ENCODE results near the gene EGF. TPM values are rescaled to one million over a fixed set of nuclear protein-coding genes. Genes with fewer than 3 reads are reported as not detected.
"Not testable (repeated sequence)": the region's sequence is repeated elsewhere in the genome, so short reads cannot be mapped to it uniquely, and the experiment has no call there.

EGF gene
- total RNA-seq, 2 experiments from 2014 or later, result not detected

DNA sequence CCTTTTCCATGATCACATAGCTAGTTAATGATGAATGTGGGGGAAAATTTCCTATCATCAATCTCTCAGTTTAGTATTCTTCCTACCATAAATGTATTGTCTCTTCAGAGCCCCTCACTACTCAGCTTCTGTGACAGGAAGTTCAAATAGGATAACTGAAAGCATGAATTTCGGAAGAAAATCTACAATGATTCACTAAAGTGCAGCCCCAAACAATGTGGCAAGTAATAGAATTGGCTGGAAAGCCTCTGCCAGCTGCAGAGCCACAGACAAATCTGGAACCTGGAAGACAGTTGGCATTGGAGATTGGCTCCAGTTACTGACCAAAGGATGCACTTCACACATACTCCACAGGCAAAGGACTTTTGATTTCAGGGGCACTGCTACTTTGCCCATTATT lies 35.2 kb downstream of the EGF start:
- intact Hi-C loops (cut with micrococcal nuclease), result loop anchor here (1.0 to 5.0 kb wide), 6 partner anchors 127 to 387 kb away; partner anchors contain the start of genes CASP6 and MCUB
- Mint-ChIP-seq H3K4me1 (ENCODE audit: low read depth) (peaks cover 37% of the 10 kb centered on the region), H3K9me3 (no peaks in the 10 kb centered on the region), H3K27me3 (peaks cover 2% of the 10 kb centered on the region), H3K4me3 (no peak overlapping the region), H3K27ac (peak overlapping the region; percentile 64), H3K36me3 (no peaks in the 10 kb centered on the region)
- POLR2A ChIA-PET, result interaction anchor here (1.3 kb wide), 1 partner anchor 131 kb away, joined by 3 read pairs; no protein-coding TSS in a partner anchor
- no peak for DNase-seq
- CTCF ChIA-PET, result interaction anchor here (0.9 to 1.1 kb wide), 2 partner anchors 30 to 121 kb away, joined by 3 read pairs; no protein-coding TSS in a partner anchor

DNA sequence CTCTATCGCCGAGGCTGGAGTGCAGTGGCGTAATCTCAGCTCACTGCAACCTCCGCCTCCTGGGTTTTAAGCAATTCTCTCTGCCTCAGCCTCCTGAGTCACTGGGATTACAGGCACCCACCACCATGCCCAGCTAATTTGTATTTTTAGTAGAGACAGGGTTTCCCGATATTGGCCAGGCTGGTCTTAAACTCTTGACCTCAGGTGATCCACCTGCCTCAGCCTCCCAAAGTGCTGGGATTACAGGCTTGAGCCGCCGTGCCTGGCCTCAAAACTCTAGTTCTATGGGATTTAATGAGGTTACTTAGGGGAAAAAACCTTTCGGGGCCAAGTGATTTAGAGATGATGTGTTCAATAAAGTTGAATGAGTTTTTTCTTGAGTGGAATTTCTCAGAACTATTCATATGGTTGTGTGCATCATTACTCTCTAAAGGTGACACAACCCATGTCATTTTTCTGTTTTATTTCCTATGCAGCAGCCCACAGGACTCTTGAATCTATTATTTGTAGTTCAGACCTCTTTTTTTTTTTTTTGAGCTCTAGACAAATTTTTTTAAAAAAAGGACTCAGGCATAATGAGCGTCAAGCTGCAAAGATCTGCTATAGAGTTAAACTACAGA lies 36.5 kb downstream of the EGF start:
- not testable (repeated sequence) for H3K27me3 Mint-ChIP-seq, H3K4me3 Mint-ChIP-seq, H3K36me3 Mint-ChIP-seq, H3K27ac Mint-ChIP-seq, H3K9me3 Mint-ChIP-seq
- H3K4me1 Mint-ChIP-seq (ENCODE audit: low read depth), result peaks cover 37% of the 10 kb centered on the region
- CTCF ChIA-PET, result interaction anchor here (0.9 to 1.6 kb wide), 3 partner anchors 28 to 522 kb away, joined by 3 to 6 read pairs (median 3); no protein-coding TSS in a partner anchor
- POLR2A ChIA-PET, result interaction anchor here (0.6 kb wide), 2 partner anchors 10 to 516 kb away, joined by 3 read pairs; no protein-coding TSS in a partner anchor
- DNase-seq, result peak; percentile 19
- intact Hi-C loops (cut with micrococcal nuclease), result loop anchor here (1.0 to 5.0 kb wide), 3 partner anchors 19 to 520 kb away; partner anchors contain the start of gene CASP6

DNA sequence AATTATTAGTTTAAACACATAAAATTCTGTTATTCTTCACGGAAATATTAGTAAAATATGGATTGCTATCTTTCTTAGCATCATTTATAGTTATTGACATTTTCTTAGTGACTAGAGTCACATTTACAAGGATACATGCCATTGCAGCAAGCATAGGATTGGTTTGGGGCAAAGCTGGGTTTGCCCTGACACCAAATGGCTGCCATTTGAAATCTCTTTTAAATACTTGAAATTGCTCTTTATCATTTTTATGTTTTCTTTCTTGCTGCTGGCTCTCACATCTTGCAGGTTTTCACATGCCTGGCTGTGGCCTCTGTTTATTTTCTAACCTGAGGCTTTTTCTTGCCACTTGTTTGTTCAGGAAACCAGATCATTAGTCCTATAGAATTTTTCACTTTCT lies 39.9 kb downstream of the EGF start:
- POLR2A ChIA-PET, result no interaction called here
- intact Hi-C loops (cut with micrococcal nuclease), result no loop called here
- DNase-seq, result no peak
- Mint-ChIP-seq H3K9me3 (no peaks in the 10 kb centered on the region), H3K4me1 (ENCODE audit: low read depth) (peaks cover 21% of the 10 kb centered on the region), H3K27me3 (peaks cover 2% of the 10 kb centered on the region), H3K36me3 (no peaks in the 10 kb centered on the region), H3K27ac (no peak overlapping the region), H3K4me3 (no peak overlapping the region)
- CTCF ChIA-PET, result interaction anchor here (1.1 kb wide), 1 partner anchor 10 kb away, joined by 3 read pairs; no protein-coding TSS in a partner anchor

DNA sequence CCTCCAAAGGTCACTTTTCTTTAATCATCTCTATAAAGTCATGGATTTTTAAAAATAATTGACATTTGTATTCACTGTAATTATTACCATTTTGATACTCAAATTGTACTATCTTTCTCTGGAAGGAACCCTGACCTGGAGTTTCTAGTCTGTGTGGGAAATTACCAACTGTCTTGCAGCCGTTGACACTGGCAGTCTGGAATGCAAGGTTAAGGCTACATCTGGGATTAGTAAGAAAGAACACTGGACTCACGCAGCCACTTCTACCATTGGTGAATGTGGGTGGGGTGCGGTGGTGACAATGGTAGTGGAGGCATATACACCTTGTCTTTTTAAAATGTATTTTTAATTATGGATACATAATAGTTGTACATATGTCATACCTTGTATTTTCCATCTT lies 40.9 kb downstream of the EGF start:
- H3K4me1 Mint-ChIP-seq (ENCODE audit: low read depth), result peaks cover 15% of the 10 kb centered on the region
- no peaks in the 10 kb centered on the region for H3K36me3 Mint-ChIP-seq
- CTCF ChIA-PET, result no interaction called here
- no peaks in the 10 kb centered on the region for H3K9me3 Mint-ChIP-seq
- intact Hi-C loops (cut with micrococcal nuclease), result no loop called here
- POLR2A ChIA-PET, result no interaction called here
- DNase-seq, result no peak
- no peak overlapping the region for H3K4me3 Mint-ChIP-seq
- H3K27me3 Mint-ChIP-seq, result peaks cover 2% of the 10 kb centered on the region
- H3K27ac Mint-ChIP-seq, result no peak overlapping the region

DNA sequence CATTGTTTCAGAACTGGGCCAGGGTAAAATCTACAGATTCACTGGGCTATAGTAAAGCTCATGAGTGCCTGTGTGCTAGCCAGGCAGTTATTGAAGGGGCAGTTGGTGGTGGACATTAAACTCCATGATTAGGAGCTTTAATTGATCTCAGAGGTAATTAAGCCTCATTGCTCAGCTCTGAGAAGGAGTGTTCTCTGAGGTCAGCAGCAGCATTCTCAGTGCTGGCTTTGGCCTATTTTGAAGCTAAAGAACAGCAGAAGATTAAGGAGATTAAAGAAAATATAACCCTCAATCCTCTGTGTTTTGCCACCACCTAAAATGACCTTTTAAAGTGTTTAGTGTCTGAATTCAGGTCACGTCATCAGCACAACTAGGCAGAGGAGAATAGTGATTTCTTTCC lies 42.5 kb downstream of the EGF start:
- peaks cover 2% of the 10 kb centered on the region for H3K27me3 Mint-ChIP-seq
- H3K4me3 Mint-ChIP-seq, result no peak overlapping the region
- intact Hi-C loops (cut with micrococcal nuclease), result no loop called here
- CTCF ChIA-PET, result interaction anchor here (0.6 kb wide), 1 partner anchor 27 kb away, joined by 3 read pairs; no protein-coding TSS in a partner anchor
- H3K27ac Mint-ChIP-seq, result no peak overlapping the region
- H3K36me3 Mint-ChIP-seq, result no peaks in the 10 kb centered on the region
- POLR2A ChIA-PET, result no interaction called here
- H3K9me3 Mint-ChIP-seq, result no peaks in the 10 kb centered on the region
- DNase-seq, result no peak
- peaks cover 5% of the 10 kb centered on the region for H3K4me1 Mint-ChIP-seq (ENCODE audit: low read depth)

DNA sequence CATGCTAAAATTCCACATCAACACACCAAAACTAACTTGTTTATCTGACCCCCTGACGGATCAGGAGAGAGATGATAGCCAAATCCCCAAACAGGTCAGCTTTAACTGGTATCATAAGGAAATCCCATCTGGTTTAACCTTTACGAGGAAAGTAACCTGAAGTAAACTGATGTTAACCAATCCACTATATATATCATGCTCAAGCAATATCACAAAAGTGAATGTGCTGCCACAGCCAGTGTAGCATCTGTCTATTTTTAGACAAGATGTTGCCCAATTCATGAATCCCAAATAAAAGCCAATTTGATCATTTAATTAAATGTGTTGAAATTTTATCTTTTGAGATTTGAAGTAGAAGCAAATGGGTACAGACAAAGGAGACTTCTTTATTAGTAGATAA lies 44.5 kb downstream of the EGF start:
- Mint-ChIP-seq H3K9me3 (no peaks in the 10 kb centered on the region), H3K27me3 (peaks cover 5% of the 10 kb centered on the region), H3K36me3 (no peaks in the 10 kb centered on the region), H3K4me3 (no peak overlapping the region), H3K27ac (no peak overlapping the region), H3K4me1 (ENCODE audit: low read depth) (no peaks in the 10 kb centered on the region)
- no peak for DNase-seq
- CTCF ChIA-PET, result no interaction called here
- POLR2A ChIA-PET, result no interaction called here
- intact Hi-C loops (cut with micrococcal nuclease), result no loop called here

DNA sequence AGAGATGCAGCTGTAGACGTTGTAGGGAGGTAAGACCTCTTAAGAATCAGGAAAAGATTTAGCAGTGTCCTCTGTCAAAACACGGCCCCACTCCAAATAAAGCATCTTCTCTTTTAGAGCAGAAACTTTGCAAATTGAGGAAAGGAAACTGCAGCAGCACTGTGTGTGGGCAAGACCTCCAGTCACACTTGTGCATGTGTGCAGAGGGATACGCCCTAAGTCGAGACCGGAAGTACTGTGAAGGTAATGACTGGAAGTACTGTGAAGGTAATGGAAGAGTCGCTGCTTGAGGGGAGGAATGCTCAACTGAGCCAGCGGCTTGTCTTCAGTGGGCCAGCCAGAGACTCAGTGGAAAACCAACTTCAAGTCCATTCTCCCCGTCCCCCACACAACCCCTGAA lies 46.5 kb downstream of the EGF start:
- intact Hi-C loops (cut with micrococcal nuclease), result no loop called here
- Mint-ChIP-seq H3K27me3 (peaks cover 11% of the 10 kb centered on the region), H3K36me3 (no peaks in the 10 kb centered on the region), H3K4me1 (ENCODE audit: low read depth) (no peaks in the 10 kb centered on the region), H3K4me3 (no peak overlapping the region), H3K9me3 (no peaks in the 10 kb centered on the region), H3K27ac (no peak overlapping the region)
- DNase-seq, result no peak
- ChIA-PET CTCF (no interaction called here), POLR2A (interaction anchor here (0.6 kb wide), 1 partner anchor 9 kb away, joined by 3 read pairs; no protein-coding TSS in a partner anchor)

DNA sequence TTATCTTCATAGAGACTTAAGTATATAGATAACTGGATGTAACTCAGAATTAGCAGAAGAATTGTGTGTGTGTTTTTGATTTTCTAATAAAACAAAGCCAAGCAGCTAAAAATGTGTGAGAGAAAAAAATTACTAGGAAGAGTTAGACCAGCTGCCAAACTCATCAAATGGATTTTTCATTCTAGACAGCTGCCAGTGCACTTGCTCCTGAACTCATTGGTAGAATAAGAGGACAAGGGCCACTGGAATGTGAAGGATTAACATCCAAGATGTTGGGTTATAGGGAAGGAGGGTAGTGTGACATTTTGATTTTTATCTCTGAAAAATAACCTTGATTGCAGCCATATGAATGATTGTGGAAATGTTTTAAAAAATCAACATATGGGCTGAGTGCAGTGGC lies 49.7 kb downstream of the EGF start:
- H3K27ac Mint-ChIP-seq, result no peak overlapping the region
- no peak for DNase-seq
- intact Hi-C loops (cut with micrococcal nuclease), result loop anchor here (10.0 kb wide), 1 partner anchor 298 kb away; no protein-coding TSS in a partner anchor
- POLR2A ChIA-PET, result no interaction called here
- H3K36me3 Mint-ChIP-seq, result no peaks in the 10 kb centered on the region
- peaks cover 24% of the 10 kb centered on the region for H3K27me3 Mint-ChIP-seq
- no peak overlapping the region for H3K4me3 Mint-ChIP-seq
- no peaks in the 10 kb centered on the region for H3K9me3 Mint-ChIP-seq
- no peaks in the 10 kb centered on the region for H3K4me1 Mint-ChIP-seq (ENCODE audit: low read depth)
- CTCF ChIA-PET, result no interaction called here

DNA sequence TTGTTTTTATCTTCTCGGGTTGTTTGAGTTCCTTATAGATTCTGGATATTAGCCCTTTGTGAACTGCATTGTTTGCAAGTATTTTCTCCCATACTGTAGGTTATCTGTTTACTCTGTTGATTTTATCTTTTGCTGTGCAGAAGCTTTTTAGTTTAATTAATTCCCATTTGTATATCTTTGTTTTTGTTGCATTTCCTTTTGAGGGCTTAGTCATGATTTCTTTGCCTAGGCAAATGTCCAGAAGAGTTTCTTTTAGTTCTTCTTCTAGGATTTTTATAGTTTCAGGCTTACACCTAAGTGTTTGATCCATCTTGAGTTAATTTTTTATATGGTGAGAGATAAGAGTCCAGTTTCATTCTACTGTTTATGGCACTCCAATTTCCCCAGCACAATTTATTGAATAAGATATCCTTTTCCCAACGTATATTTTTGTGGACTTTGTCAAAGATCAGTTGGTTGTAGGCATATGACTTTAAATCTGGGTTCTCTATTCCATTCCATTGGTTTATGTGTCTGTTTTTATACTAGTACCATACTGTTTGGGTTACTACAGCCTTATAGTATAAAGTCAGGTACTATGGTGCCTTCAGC lies 54.3 kb downstream of the EGF start:
- intact Hi-C loops (cut with micrococcal nuclease), result loop anchor here (10.0 kb wide), 1 partner anchor 302 kb away; no protein-coding TSS in a partner anchor
- Mint-ChIP-seq H3K27ac (no peak overlapping the region), H3K9me3 (no peaks in the 10 kb centered on the region), H3K27me3 (peaks cover 29% of the 10 kb centered on the region), H3K4me3 (no peak overlapping the region), H3K4me1 (ENCODE audit: low read depth) (peaks cover 7% of the 10 kb centered on the region), H3K36me3 (no peaks in the 10 kb centered on the region)
- DNase-seq, result no peak
- ChIA-PET CTCF (interaction anchor here (0.7 kb wide), 1 partner anchor 263 kb away, joined by 3 read pairs; no protein-coding TSS in a partner anchor), POLR2A (no interaction called here)

DNA sequence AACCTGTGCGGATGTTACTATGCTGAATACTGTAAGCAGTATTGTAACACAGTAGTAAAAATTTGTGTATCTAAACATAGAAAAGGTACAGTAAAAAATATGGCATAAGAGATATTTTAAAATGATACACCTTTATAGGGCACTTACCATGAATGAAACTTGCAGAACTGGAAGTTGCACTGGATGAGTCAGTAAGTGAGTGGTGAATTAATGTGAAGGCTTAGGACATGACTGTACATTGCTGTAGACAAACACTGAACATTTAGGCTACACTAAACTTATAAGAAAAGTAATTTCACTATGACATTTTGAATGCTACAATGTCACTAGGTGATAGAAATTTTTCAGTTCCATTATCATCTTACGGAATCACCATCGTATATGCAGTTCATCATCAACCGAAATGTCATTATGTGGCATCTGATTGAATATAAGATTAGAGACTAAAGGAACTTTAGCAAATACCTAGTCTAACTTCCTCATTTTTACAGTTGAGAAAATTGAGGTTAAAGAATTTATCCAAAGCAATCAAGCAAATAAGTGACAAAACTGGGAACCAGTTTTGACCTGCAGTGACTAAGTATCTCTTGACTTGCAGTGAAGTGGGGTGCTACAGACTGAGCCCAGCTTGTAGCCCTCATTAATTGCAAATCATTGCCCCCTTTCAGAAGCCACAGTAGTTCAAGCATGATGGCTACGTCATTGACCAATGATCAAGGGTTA lies 55.3 kb downstream of the EGF start:
- Mint-ChIP-seq H3K27ac (no peak overlapping the region), H3K9me3 (no peaks in the 10 kb centered on the region), H3K36me3 (no peaks in the 10 kb centered on the region), H3K4me3 (no peak overlapping the region), H3K4me1 (ENCODE audit: low read depth) (peaks cover 7% of the 10 kb centered on the region), H3K27me3 (peaks cover 24% of the 10 kb centered on the region)
- no peak for DNase-seq
- intact Hi-C loops (cut with micrococcal nuclease), result loop anchor here (1.0 to 10.0 kb wide), 2 partner anchors 19 to 303 kb away; no protein-coding TSS in a partner anchor
- CTCF ChIA-PET, result interaction anchor here (0.7 kb wide), 1 partner anchor 264 kb away, joined by 3 read pairs; no protein-coding TSS in a partner anchor
- POLR2A ChIA-PET, result no interaction called here

DNA sequence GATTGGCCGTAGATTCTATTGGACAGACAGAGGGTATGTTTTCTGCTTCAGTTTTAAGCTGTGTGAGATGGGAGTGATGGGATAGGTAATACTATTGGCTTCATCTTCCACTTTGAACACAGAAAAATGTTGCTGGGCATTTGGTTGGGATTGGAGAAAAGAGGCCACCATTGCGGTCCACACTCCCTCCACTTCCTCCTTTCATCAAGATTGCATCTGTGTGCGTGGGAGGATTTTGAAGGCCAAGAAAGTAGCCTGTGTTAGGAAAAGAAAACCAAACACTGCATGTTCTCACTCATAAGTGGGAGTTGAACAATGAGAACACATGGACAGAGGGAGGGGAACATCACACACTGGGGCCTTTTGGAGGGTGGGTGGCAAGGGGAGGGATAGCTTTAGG lies 56.4 kb downstream of the EGF start:
- ChIA-PET POLR2A (no interaction called here), CTCF (no interaction called here)
- Mint-ChIP-seq H3K36me3 (no peaks in the 10 kb centered on the region), H3K27ac (no peak overlapping the region), H3K27me3 (peaks cover 22% of the 10 kb centered on the region), H3K4me1 (ENCODE audit: low read depth) (peaks cover 7% of the 10 kb centered on the region), H3K4me3 (no peak overlapping the region), H3K9me3 (no peaks in the 10 kb centered on the region)
- intact Hi-C loops (cut with micrococcal nuclease), result loop anchor here (10.0 kb wide), 1 partner anchor 304 kb away; no protein-coding TSS in a partner anchor
- no peak for DNase-seq

DNA sequence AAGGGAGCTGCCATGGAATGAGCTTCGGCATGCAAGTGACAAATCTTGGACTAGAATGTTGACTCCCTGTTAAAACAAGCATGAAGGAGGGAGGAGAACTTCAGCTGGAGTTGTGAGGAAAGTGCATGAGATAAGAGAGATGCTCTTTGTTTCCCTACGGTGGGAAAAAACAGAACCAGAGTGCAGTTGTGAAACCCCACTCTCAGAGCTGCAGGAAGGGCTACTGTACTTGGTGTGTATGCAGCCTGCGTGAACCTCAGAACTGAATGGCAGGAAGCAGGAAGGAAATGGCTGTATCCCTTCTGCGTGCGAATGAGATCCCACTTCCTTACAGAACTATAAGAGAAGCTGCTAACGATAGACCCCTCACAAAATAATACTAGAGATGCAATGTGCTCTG lies 57.2 kb downstream of the EGF start:
- Mint-ChIP-seq H3K27ac (no peak overlapping the region), H3K27me3 (peaks cover 18% of the 10 kb centered on the region), H3K36me3 (no peaks in the 10 kb centered on the region), H3K4me3 (no peak overlapping the region), H3K9me3 (no peaks in the 10 kb centered on the region), H3K4me1 (ENCODE audit: low read depth) (peaks cover 7% of the 10 kb centered on the region)
- POLR2A ChIA-PET, result no interaction called here
- intact Hi-C loops (cut with micrococcal nuclease), result loop anchor here (10.0 kb wide), 2 partner anchors 145 to 305 kb away; partner anchors contain the start of gene RRH
- CTCF ChIA-PET, result no interaction called here
- no peak for DNase-seq
